H9 (cell line): Measurements from ENCODE around the gene BPIFB2. TPM values are rescaled to one million over a fixed set of nuclear protein-coding genes. Genes with fewer than 3 reads are reported as not detected.
A peak's percentile ranks its signal among the peaks of the same experiment; 100 is the strongest.
"Not testable (repeated sequence)": the region's sequence is repeated elsewhere in the genome, so short reads cannot be mapped to it uniquely, and the experiment has no call there.

Experiments used
- DNase-seq: peaks from one replicate; pipeline ENCODE4 v3.0.0-alpha.2; 2017
- H2AFZ ChIP-seq: one replicate; pipeline ENCODE4 v1.6.1; 2013; ENCODE audit warnings: mild to moderate bottlenecking, low read length, control low read depth, moderate library complexity
- H2AK5ac ChIP-seq: 2 replicates; pipeline ENCODE4 v1.6.1; 2013; ENCODE audit warnings: low read length, control low read depth, mixed read lengths; ENCODE audit not compliant: insufficient read length
- H2BK120ac ChIP-seq: one replicate; pipeline ENCODE4 v1.6.1; 2013; ENCODE audit warnings: low read depth, mild to moderate bottlenecking, low read length, control low read depth, inconsistent platforms; ENCODE audit not compliant: poor library complexity, severe bottlenecking
- H2BK12ac ChIP-seq: 2 replicates; pipeline ENCODE4 v1.6.1; 2013; ENCODE audit warnings: low read length, control low read depth, mixed read lengths, low read depth; ENCODE audit not compliant: insufficient read length
- H2BK15ac ChIP-seq: 2 replicates; pipeline ENCODE4 v1.6.1; 2013; ENCODE audit warnings: low read depth, low read length, control low read depth
- H2BK20ac ChIP-seq: one replicate; pipeline ENCODE4 v1.6.1; 2013; ENCODE audit warnings: low read depth, mild to moderate bottlenecking, low read length, control low read depth, inconsistent platforms; ENCODE audit not compliant: poor library complexity, severe bottlenecking
- H2BK5ac ChIP-seq: 2 replicates; pipeline ENCODE4 v1.6.1; 2013; ENCODE audit warnings: low read length, control low read depth, mixed read lengths; ENCODE audit not compliant: insufficient read length
- H3K14ac ChIP-seq: 2 replicates; pipeline ENCODE4 v1.6.1; 2013; ENCODE audit warnings: low read length, control low read depth; ENCODE audit not compliant: insufficient read depth
- H3K18ac ChIP-seq: 2 replicates; pipeline ENCODE4 v1.6.1; 2013; ENCODE audit warnings: low read depth, mild to moderate bottlenecking, mixed read lengths, low read length, control low read depth; ENCODE audit not compliant: insufficient read length
- H3K23ac ChIP-seq: 2 replicates; pipeline ENCODE4 v1.6.1; 2013; ENCODE audit warnings: low read length, control low read depth, mixed read lengths, low read depth; ENCODE audit not compliant: insufficient read length
- H3K23me2 ChIP-seq: 2 replicates; pipeline ENCODE4 v1.6.1; 2013; ENCODE audit warnings: low read depth, mild to moderate bottlenecking, mixed read lengths, low read length, control low read depth; ENCODE audit not compliant: insufficient read length, poor library complexity, severe bottlenecking
- H3K27ac ChIP-seq: 2 replicates; pipeline ENCODE4 v1.5.1; 2013; ENCODE audit warnings: low read length, control low read depth, mixed read lengths, low read depth; ENCODE audit not compliant: insufficient read length
- H3K27me3 ChIP-seq: 2 replicates; pipeline ENCODE4 v1.6.1; 2013; ENCODE audit warnings: low read length, control low read depth, inconsistent platforms; ENCODE audit not compliant: insufficient read depth
- H3K4ac ChIP-seq: 2 replicates; pipeline ENCODE4 v1.6.1; 2013; ENCODE audit warnings: low read depth, mild to moderate bottlenecking, control low read depth, inconsistent platforms, low read length, moderate library complexity
- H3K4me1 ChIP-seq: 2 replicates; pipeline ENCODE4 v1.6.1; 2013; ENCODE audit warnings: low read length, control low read depth, inconsistent platforms; ENCODE audit not compliant: insufficient read depth
- H3K4me2 ChIP-seq: 2 replicates; pipeline ENCODE4 v1.6.1; 2013; ENCODE audit warnings: low read length, control low read depth, mixed read lengths; ENCODE audit not compliant: insufficient read length, insufficient read depth
- H3K56ac ChIP-seq: 2 replicates; pipeline ENCODE4 v1.6.1; 2013; ENCODE audit warnings: low read depth, mild to moderate bottlenecking, mixed read lengths, low read length, control low read depth; ENCODE audit not compliant: insufficient read length
- H3K79me1 ChIP-seq: 2 replicates; pipeline ENCODE4 v1.6.1; 2013; ENCODE audit warnings: low read depth, mild to moderate bottlenecking, moderate library complexity, low read length, control low read depth, inconsistent platforms; ENCODE audit not compliant: insufficient read depth, poor library complexity, severe bottlenecking
- H3K79me2 ChIP-seq: 2 replicates; pipeline ENCODE4 v1.6.1; 2013; ENCODE audit warnings: low read length, control low read depth, inconsistent platforms; ENCODE audit not compliant: insufficient read depth
- H3K9ac ChIP-seq: 2 replicates; pipeline ENCODE4 v1.6.1; 2013; ENCODE audit warnings: low read length, control low read depth, mixed read lengths; ENCODE audit not compliant: insufficient read length; ENCODE audit errors: extremely low read depth
- H3K9me3 ChIP-seq: one replicate; pipeline ENCODE4 v1.6.1; 2013; ENCODE audit warnings: low read depth, low read length, inconsistent platforms; ENCODE audit not compliant: control insufficient read depth
- H3T11ph ChIP-seq: one replicate; pipeline ENCODE4 v1.6.1; 2013; ENCODE audit warnings: mild to moderate bottlenecking, low read length, control low read depth, inconsistent platforms
- H4K20me1 ChIP-seq: one replicate; pipeline ENCODE4 v1.6.1; 2013; ENCODE audit not compliant: control insufficient read depth, insufficient read length, insufficient read depth
- H4K5ac ChIP-seq: 2 replicates; pipeline ENCODE4 v1.6.1; 2013; ENCODE audit warnings: low read depth, mild to moderate bottlenecking, mixed read lengths, low read length, control low read depth; ENCODE audit not compliant: insufficient read length
- H4K8ac ChIP-seq: replicated peaks from 2 replicates; pipeline ENCODE4 v1.6.1; 2013; ENCODE audit warnings: low read length, control low read depth, mixed read lengths, low read depth; ENCODE audit not compliant: insufficient read length
- H4K91ac ChIP-seq: 2 replicates; pipeline ENCODE4 v1.6.1; 2013; ENCODE audit warnings: low read depth, mild to moderate bottlenecking, moderate library complexity, mixed read lengths, low read length, control low read depth; ENCODE audit not compliant: insufficient read length
- H3K27ac Mint-ChIP-seq, 3 experiments: 2 replicates in 2 of 3; 3 replicates in 1 of 3; pipeline ENCODE4 v1.8.0; 2020 to 2021; ENCODE audit warnings: mixed read lengths in 3 of 3, mild to moderate bottlenecking in 1 of 3, moderate library complexity in 1 of 3
- H3K27me3 Mint-ChIP-seq: 2 replicates; pipeline ENCODE4 v1.8.0; 2021; ENCODE audit warnings: low read depth, mild to moderate bottlenecking, moderate library complexity, mixed read lengths
- H3K36me3 Mint-ChIP-seq, 3 experiments: 2 replicates in 2 of 3; 3 replicates in 1 of 3; pipeline ENCODE4 v1.8.0; 2020 to 2021; ENCODE audit warnings: low read depth in 3 of 3, mixed read lengths in 3 of 3; ENCODE audit not compliant: insufficient read depth in 1 of 3
- H3K4me1 Mint-ChIP-seq, 2 experiments: 2 replicates each; pipeline ENCODE4 v1.8.0; 2020; ENCODE audit warnings: mixed read lengths in 2 of 2
- H3K4me3 Mint-ChIP-seq, 2 experiments: 2 replicates in 1 of 2; 3 replicates in 1 of 2; pipeline ENCODE4 v1.8.0; 2020 to 2021; ENCODE audit warnings: mild to moderate bottlenecking in 2 of 2, mixed read lengths in 2 of 2, moderate library complexity in 1 of 2
- H3K9me3 Mint-ChIP-seq, 2 experiments: 2 replicates in 1 of 2; 3 replicates in 1 of 2; pipeline ENCODE4 v1.8.0; 2020; ENCODE audit warnings: mild to moderate bottlenecking in 2 of 2, mixed read lengths in 2 of 2, moderate library complexity in 1 of 2
- WGBS: extraction: QIAGEN DNeasy Blood & Tissue Kit; methylation state at CpG from one replicate; pipeline ENCODE4 v1.1.7; 2013; ENCODE audit warnings: missing lambda C conversion rate, low lambda C conversion rate, mixed read lengths; ENCODE audit not compliant: insufficient read length; ENCODE audit errors: extremely low coverage; 5-methylcytosine and 5-hydroxymethylcytosine counted together
- total RNA-seq: library from RNA; stranded (reverse); gene quantifications from 2 replicates; pipeline ENCODE4 v1.2.1, GENCODE V29; 2021
- TF ChIP-seq, protein P1 (sequence below): fragments of 200-600 bp; sonication (generic); conservative IDR thresholded peaks from 3 replicates; pipeline ENCODE4 v1.8.0; 2021; ENCODE audit warnings: antibody characterized with exemption, mild to moderate bottlenecking

The BPIFB2 gene
- total RNA-seq, 1 experiment from 2014 or later, result not detected

DNA sequence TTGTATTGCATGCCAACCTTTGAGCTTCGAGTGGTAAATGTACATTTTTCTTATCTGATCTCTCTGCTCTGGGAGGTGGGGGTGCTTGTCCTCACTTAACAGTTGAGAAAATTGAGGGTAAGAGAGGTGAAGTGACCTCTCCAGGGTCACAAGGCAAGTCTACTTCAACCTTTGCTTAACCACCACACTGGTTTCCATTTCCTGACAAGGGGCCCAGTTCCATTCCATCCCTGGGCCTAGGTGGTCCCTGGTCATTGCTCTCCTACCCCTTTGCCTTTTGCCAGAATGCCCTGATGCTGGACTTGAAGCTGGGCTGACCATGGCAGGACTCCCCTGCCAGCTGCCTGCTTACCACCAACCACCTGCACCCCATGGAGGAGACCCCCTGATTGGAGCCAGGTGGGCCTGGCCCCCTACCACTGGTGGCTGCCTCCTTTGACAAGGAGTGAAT lies 36.3 kb downstream of the BPIFB2 start:
- no peak for DNase-seq
- H3K36me3 Mint-ChIP-seq, result peaks cover 0 to 9% (median 9%) of the 10 kb centered on the region in 3 experiments; a peak in 4 of 7 replicates
- no peak overlapping the region for H3K18ac ChIP-seq

GRCh38 chr20:33045129-33045721 lies 37.7 kb downstream of the BPIFB2 start:
- H3K4me2 ChIP-seq, H3K4me1 ChIP-seq, H4K91ac ChIP-seq, H3K27me3 ChIP-seq, H3K9ac ChIP-seq, H2BK12ac ChIP-seq, H2BK5ac ChIP-seq, H2BK20ac ChIP-seq, DNase-seq, H4K5ac ChIP-seq, H2AK5ac ChIP-seq, H2BK15ac ChIP-seq, H4K8ac ChIP-seq, H4K20me1 ChIP-seq, H3K79me2 ChIP-seq, H3T11ph ChIP-seq, H3K4me1 Mint-ChIP-seq, H3K27ac ChIP-seq, H2BK120ac ChIP-seq, H3K36me3 Mint-ChIP-seq, H3K27me3 Mint-ChIP-seq, H3K14ac ChIP-seq, H3K4me3 Mint-ChIP-seq, H3K56ac ChIP-seq, H3K9me3 ChIP-seq, H2AFZ ChIP-seq, H3K23ac ChIP-seq, H3K4ac ChIP-seq, H3K18ac ChIP-seq, H3K23me2 ChIP-seq, H3K79me1 ChIP-seq: not testable (repeated sequence)
- peaks cover 14 to 19% of the 10 kb centered on the region in 2 experiments for H3K9me3 Mint-ChIP-seq
- 0 out of 7 replicates have a peak overlapping the region, but pooled peaks of 1 of the 3 experiments have one; percentile 40 for H3K27ac Mint-ChIP-seq
- no CpG with 5 or more reads among the region's 15 CpGs for WGBS

More for the DNA sequence above, 36.3 kb downstream of the BPIFB2 start:
- Mint-ChIP-seq H3K9me3 (peaks cover 14 to 19% of the 10 kb centered on the region in 2 experiments), H3K4me3 (no peak overlapping the region), H3K4me1 (no peaks in the 10 kb centered on the region; a peak in 1 of 4 replicates), H3K27ac (no peak overlapping the region), H3K27me3 (peaks cover 18% of the 10 kb centered on the region)
- Histone ChIP-seq H3K14ac (no peak overlapping the region), H3T11ph (no peak overlapping the region), H3K56ac (no peak overlapping the region), H2AFZ (no peak overlapping the region), H3K27me3 (no peaks in the 10 kb centered on the region), H4K20me1 (no peaks in the 10 kb centered on the region), H3K23ac (no peak overlapping the region), H3K79me1 (no peaks in the 10 kb centered on the region), H3K9ac (no peak overlapping the region), H3K27ac (no peak overlapping the region), H3K23me2 (no peaks in the 10 kb centered on the region), H4K5ac (no peak overlapping the region), H3K79me2 (no peaks in the 10 kb centered on the region), H2BK120ac (no peak overlapping the region), H4K8ac (no peak overlapping the region), H2BK5ac (no peak overlapping the region), H3K4me1 (no peaks in the 10 kb centered on the region), H2AK5ac (no peak overlapping the region), H4K91ac (no peak overlapping the region), H3K4ac (no peak overlapping the region), H2BK12ac (no peak overlapping the region), H3K9me3 (peaks cover 5% of the 10 kb centered on the region), H2BK20ac (no peak overlapping the region), H3K4me2 (no peak overlapping the region), H2BK15ac (no peak overlapping the region)
- TF ChIP-seq, protein P1, sequence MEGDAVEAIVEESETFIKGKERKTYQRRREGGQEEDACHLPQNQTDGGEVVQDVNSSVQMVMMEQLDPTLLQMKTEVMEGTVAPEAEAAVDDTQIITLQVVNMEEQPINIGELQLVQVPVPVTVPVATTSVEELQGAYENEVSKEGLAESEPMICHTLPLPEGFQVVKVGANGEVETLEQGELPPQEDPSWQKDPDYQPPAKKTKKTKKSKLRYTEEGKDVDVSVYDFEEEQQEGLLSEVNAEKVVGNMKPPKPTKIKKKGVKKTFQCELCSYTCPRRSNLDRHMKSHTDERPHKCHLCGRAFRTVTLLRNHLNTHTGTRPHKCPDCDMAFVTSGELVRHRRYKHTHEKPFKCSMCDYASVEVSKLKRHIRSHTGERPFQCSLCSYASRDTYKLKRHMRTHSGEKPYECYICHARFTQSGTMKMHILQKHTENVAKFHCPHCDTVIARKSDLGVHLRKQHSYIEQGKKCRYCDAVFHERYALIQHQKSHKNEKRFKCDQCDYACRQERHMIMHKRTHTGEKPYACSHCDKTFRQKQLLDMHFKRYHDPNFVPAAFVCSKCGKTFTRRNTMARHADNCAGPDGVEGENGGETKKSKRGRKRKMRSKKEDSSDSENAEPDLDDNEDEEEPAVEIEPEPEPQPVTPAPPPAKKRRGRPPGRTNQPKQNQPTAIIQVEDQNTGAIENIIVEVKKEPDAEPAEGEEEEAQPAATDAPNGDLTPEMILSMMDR, result no peak
- no CpG with 5 or more reads among the region's 1 CpG for WGBS
